GM12878 (cell line): ENCODE data around the gene KCTD16. TPM values are rescaled to one million over a fixed set of nuclear protein-coding genes. Genes with fewer than 3 reads are reported as not detected.

ENCODE experiments used
- ATAC-seq: fragments of 200-7000 bp; cut with Tn5 transposase; 3 replicates; pipeline ENCODE4 v1.9.1; 2020; ENCODE audit warnings: mild to moderate bottlenecking, moderate library complexity
- BruUV-seq: library from RNA; stranded (reverse); fragments of 400-500 nt; replicated peaks from 2 replicates; lab custom pipeline; 2021; lab: Mats Ljungman, UMichigan
- CTCF ChIA-PET: fragments of 300-600 bp; sonication (Branson Sonifier 250); formaldehyde crosslinking; extraction: SDS; loops from one replicate; lab custom pipeline; 2021; ENCODE audit warnings: inconsistent platforms; lab: Yijun Ruan, JAX
- POLR2A ChIA-PET: fragments of 350-600 bp; formaldehyde crosslinking; extraction: SDS; loops from one replicate; lab custom pipeline; 2021; ENCODE audit warnings: inconsistent platforms; lab: Charles Lee
- RAD21 ChIA-PET: fragments of 300-600 bp; sonication (Branson Sonifier 250); formaldehyde crosslinking; loops from one replicate; lab custom pipeline; 2023; ENCODE audit warnings: antibody characterized with exemption; ENCODE audit not compliant: unreplicated experiment; lab: Charles Lee
- SMC1A ChIA-PET: fragments of 300-600 bp; sonication (Branson Sonifier 250); formaldehyde crosslinking; loops from one replicate; lab custom pipeline; 2023; ENCODE audit not compliant: unreplicated experiment, uncharacterized antibody; lab: Charles Lee
- DNase-seq: peaks from one replicate; pipeline ENCODE4 v3.0.0-alpha.2; 2011; ENCODE audit warnings: low read depth, low spot score
- FAIRE-seq: peaks from 3 replicates; lab custom pipeline; 2011; peaks lifted over from hg19 to GRCh38; lab: Jason Lieb, UNC
- H2AFZ ChIP-seq: 2 replicates; pipeline ENCODE4 v1.6.0; 2011; ENCODE audit warnings: low read depth, low read length, control low read depth; ENCODE audit not compliant: control insufficient read depth
- H3K27ac ChIP-seq: 2 replicates; pipeline ENCODE4 v1.5.1; 2011; ENCODE audit warnings: control low read depth; ENCODE audit not compliant: control insufficient read depth, insufficient read depth
- H3K27me3 ChIP-seq, 2 experiments: replicated peaks in 1 of 2; 2 replicates each; pipeline versions ENCODE4 v1.6.0 to v1.6.1; 2011; ENCODE audit warnings: low read length in 1 of 2; ENCODE audit not compliant: control insufficient read depth in 2 of 2, insufficient read depth in 2 of 2
- H3K36me3 ChIP-seq, 2 experiments: 2 replicates each; pipeline ENCODE4 v1.5.1; 2011; ENCODE audit warnings: low read length in 1 of 2; ENCODE audit not compliant: control insufficient read depth in 2 of 2, insufficient read depth in 2 of 2
- H3K4me1 ChIP-seq: 2 replicates; pipeline ENCODE4 v1.6.1; 2011; ENCODE audit warnings: mild to moderate bottlenecking, low read length, moderate library complexity, mixed read lengths; ENCODE audit not compliant: control insufficient read depth, insufficient read depth
- H3K4me2 ChIP-seq: 2 replicates; pipeline ENCODE4 v1.6.0; 2011; ENCODE audit warnings: control low read depth; ENCODE audit not compliant: control insufficient read depth, insufficient read depth
- H3K4me3 ChIP-seq: fragments of 200-600 bp; sonication (generic); 2 replicates; pipeline ENCODE4 v1.5.1; 2016
- H3K79me2 ChIP-seq: 2 replicates; pipeline ENCODE4 v1.6.0; 2011; ENCODE audit warnings: low read length; ENCODE audit not compliant: control insufficient read depth, insufficient read depth
- H3K9ac ChIP-seq: 2 replicates; pipeline ENCODE4 v1.8.0; 2011; ENCODE audit warnings: low read length, control low read depth, mixed read lengths; ENCODE audit not compliant: control insufficient read depth, insufficient read depth
- H3K9me3 ChIP-seq: replicated peaks from 3 replicates; pipeline ENCODE4 v1.5.1; 2011; ENCODE audit warnings: mild to moderate bottlenecking, low read length; ENCODE audit not compliant: control insufficient read depth, insufficient read depth
- H4K20me1 ChIP-seq: 2 replicates; pipeline ENCODE4 v1.6.0; 2011; ENCODE audit not compliant: control insufficient read depth, insufficient read depth
- CTCF ChIP-seq, 3 experiments: IDR thresholded peaks in 2 of 3; conservative IDR thresholded peaks in 1 of 3; 2 replicates each; pipeline ENCODE4 v1.5.1; 2011; ENCODE audit warnings: low read depth in 3 of 3, low read length in 3 of 3, mild to moderate bottlenecking in 3 of 3, control low read depth in 2 of 3, moderate library complexity in 2 of 3, inconsistent platforms in 1 of 3, mixed read lengths in 1 of 3; ENCODE audit not compliant: control insufficient read depth in 2 of 3, insufficient read depth in 1 of 3; ENCODE audit errors: extremely low read depth in 1 of 3
- RAD21 ChIP-seq: IDR thresholded peaks from 2 replicates; pipeline ENCODE4 v1.6.1; 2011; ENCODE audit warnings: mild to moderate bottlenecking, low read depth, low read length, moderate library complexity; ENCODE audit not compliant: insufficient read depth
- RELB ChIP-seq: fragments of 450-650 bp; IDR thresholded peaks from 2 replicates; pipeline ENCODE4 v1.6.1; 2017; ENCODE audit warnings: low read depth, mild to moderate bottlenecking, moderate library complexity
- WGBS: methylation state at CpG from one replicate; pipeline ENCODE4 v1.1.6; 2016; ENCODE audit warnings: low lambda C conversion rate; ENCODE audit not compliant: insufficient replicate concordance, insufficient coverage; ENCODE audit errors: missing lambda C conversion rate; 5-methylcytosine and 5-hydroxymethylcytosine counted together
- in situ Hi-C: fragments of 300-500 bp; cut with MboI; formaldehyde crosslinking; loops from 9 replicates; pipeline ENCODE4 v1.14.3; 2018; ENCODE audit warnings: mixed read lengths
- intact Hi-C: fragments of 100-400 bp; cut with micrococcal nuclease; formaldehyde crosslinking; loops from one replicate; pipeline ENCODE4 v1.14.2; 2022; ENCODE audit not compliant: unreplicated experiment
- polyA plus RNA-seq, 11 experiments: library from polyadenylated mRNA; depleted of rRNA in 4 of 11; unstranded in 6 of 11; stranded (reverse) in 5 of 11; fragments of >200 nt; fragmentation: Nextera tagmentation in 4 of 11; fragmentation: Illumina TruSeq in 1 of 11; extraction: Ambion mirVana in 4 of 11; extraction: Trizol in 1 of 11; gene quantifications; 1 replicate in 1 of 11; 2 replicates in 10 of 11; pipeline versions ENCODE4 v1.2.1 to v1.2.3, GENCODE V29; 2011 to 2016; ENCODE audit warnings: inconsistent platforms in 2 of 11, missing spikeins in 2 of 11, low read depth in 1 of 11
- total RNA-seq, 4 experiments: library from RNA; depleted of rRNA in 3 of 4; stranded (reverse); fragments of >200 nt in 3 of 4; fragmentation: Illumina TruSeq in 1 of 4; extraction: Trizol in 1 of 4; gene quantifications; 2 replicates each; pipeline versions ENCODE4 v1.2.1 to v1.2.3, GENCODE V29; 2013 to 2021

KCTD16 gene
- total and polyA plus RNA-seq, 10 of the 15 experiments (the other 5 are each of a cell fraction or from before 2014, with no cell fraction given): 0.03 to 0.10 (median 0.06) TPM; not detected in 3

- no peak overlapping the region for H3K27ac ChIP-seq
- peaks cover 4% of the 10 kb centered on the region for H3K4me1 ChIP-seq
- no peaks in the 10 kb centered on the region; the same call in 2 of the 3 replicates for H3K9me3 ChIP-seq
- in situ Hi-C loops: no loop called here
- H3K27me3 ChIP-seq: no peaks in the 10 kb centered on the region
- SMC1A ChIA-PET: interaction anchor here (0.9 to 1.0 kb wide), 2 partner anchors 18 to 1188 kb away, joined by 3 read pairs; no protein-coding TSS in a partner anchor
- no peak overlapping the region for H3K4me3 ChIP-seq
- RAD21 ChIA-PET: no interaction called here
- intact Hi-C loops: no loop called here
- 89% methylated on average over 1 of the region's 1 CpG for WGBS
- peak; percentile 24; the same call in 1 of the 2 replicates for TF ChIP-seq RAD21
- TF ChIP-seq RELB: no peak
- peak in 2 of 3 experiments; percentile 11 to 17; a peak in 1 of 6 replicates for TF ChIP-seq CTCF (IDR thresholded peaks at IDR 0.05 in 2 of 3, conservative IDR thresholded peaks at IDR 0.05 in 1 of 3; ENCODE audit: control insufficient read depth in 2 of 3, extremely low read depth in 1 of 3, insufficient read depth in 1 of 3, low read depth in 3 of 3, low read length in 3 of 3)
- ATAC-seq (0 out of 3 replicates have a peak, but pooled peaks have one; percentile 36), DNase-seq (no peak), FAIRE-seq (no peak)
- no peaks in the 10 kb centered on the region for H3K36me3 ChIP-seq
- CTCF ChIA-PET: no interaction called here
- H3K9ac ChIP-seq: no peak overlapping the region
- POLR2A ChIA-PET: no interaction called here
- H3K4me2 ChIP-seq: no peak overlapping the region
- H3K79me2 ChIP-seq: no peaks in the 10 kb centered on the region
- no peaks in the 10 kb centered on the region for H4K20me1 ChIP-seq
- no TSS peak for BruUV-seq
- no peak overlapping the region for H2AFZ ChIP-seq
Measured at GRCh38 chr5:144332265-144332664, 161.6 kb downstream of the KCTD16 start.
